NCI-H146 (cell line): ENCODE results near the gene GFRAL.

ENCODE experiments used
- DNase-seq: peaks from one replicate; lab custom pipeline; 2025; lab: John Stamatoyannopoulos, UW

GFRAL gene

DNA sequence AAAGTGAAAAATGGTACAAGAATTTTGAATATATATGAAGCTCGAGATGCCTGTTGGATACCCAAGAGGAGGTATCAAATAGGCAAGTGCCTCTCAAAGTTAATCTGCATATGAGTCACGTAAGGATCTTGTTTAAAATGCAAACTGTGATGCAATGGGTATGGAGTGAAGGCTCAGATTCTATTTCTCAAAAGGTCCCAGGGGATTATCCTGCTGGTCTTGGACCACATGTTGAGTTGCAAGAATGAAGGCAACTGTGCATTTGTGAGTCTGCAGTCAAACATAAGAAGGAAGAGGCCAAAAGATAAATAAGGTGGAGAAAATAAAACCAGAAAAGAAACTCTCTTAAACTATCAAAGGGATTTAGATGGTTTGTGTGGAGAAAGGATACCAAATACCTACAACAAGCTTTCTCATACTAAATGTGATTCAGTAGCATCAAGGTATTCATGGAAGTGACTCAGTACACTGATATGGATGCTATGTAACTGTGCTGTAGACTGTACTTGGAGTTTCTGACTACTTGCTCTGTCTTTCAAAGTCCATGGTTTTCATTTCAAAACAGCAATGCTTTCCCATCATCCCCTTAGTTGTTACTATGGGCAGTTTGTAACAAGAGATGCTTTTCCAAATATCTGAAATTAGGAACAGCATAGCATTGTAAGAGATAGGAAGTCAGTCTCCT, 106.3 kb downstream of the GFRAL start:
- no peak for DNase-seq

GRCh38 chr6:55437141-55437540, 109.9 kb downstream of the GFRAL start:
- no peak for DNase-seq

- DNase-seq = no peak
Observed at GRCh38 chr6:55438203-55438602, 110.9 kb downstream of the GFRAL start.

- no peak for DNase-seq
Observed at GRCh38 chr6:55443238-55444134, 116.2 kb downstream of the GFRAL start.

- DNase-seq = no peak
Observed at GRCh38 chr6:55445648-55446204, 118.5 kb downstream of the GFRAL start.

GRCh38 chr6:55447891-55448290, 120.6 kb downstream of the GFRAL start:
- DNase-seq = no peak

DNA sequence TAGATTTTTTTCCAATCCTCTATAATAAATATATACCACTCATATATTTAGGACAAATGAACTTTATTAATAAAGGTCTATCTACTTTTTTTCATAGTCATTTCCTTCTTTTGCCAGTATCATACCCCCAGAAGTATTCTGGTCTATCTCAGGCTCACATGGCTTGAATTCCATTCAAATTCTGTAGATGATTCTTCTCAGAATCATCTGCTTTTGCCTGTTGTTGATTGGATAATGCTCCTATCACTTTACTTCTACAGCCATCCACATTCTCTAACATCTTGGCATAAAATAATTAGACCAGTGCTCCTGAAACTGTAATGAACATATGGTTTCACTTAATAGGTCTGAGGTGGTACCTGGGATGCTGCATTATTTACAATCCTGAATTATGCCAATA, 121.2 kb downstream of the GFRAL start:
- no peak for DNase-seq

- no peak for DNase-seq
Observed at GRCh38 chr6:55449225-55449624, 122.0 kb downstream of the GFRAL start.

- no peak for DNase-seq
Observed at GRCh38 chr6:55450005-55450404, 122.7 kb downstream of the GFRAL start.
